Natural killer cell (primary cell): ENCODE data around the gene KCNJ5. TPM values are rescaled to one million over a fixed set of nuclear protein-coding genes. Genes with fewer than 3 reads are reported as not detected.

Experiments
- ATAC-seq, 3 donors: fragments of 150-1000 bp in 2 of 3; fragments of 200-7000 bp in 1 of 3; cut with Tn5 transposase; 1 replicate in 1 of 3; 2 replicates in 2 of 3; pipeline ENCODE4 v1.10.0; 2021; ENCODE audit warnings: mild to moderate bottlenecking in 2 of 3, moderate library complexity in 2 of 3
- DNase-seq, 2 donors: peaks; one replicate each; pipeline versions ENCODE4 v3.0.0 to v3.0.0-alpha.2; 2013 to 2021; ENCODE audit warnings: mixed read lengths in 1 of 2
- H3K27ac ChIP-seq: one replicate; pipeline ENCODE4 v1.5.1; 2013; ENCODE audit warnings: mild to moderate bottlenecking, low read length
- H3K27me3 ChIP-seq: one replicate; pipeline ENCODE4 v1.6.1; 2013; ENCODE audit warnings: low read length; ENCODE audit not compliant: control insufficient read depth, insufficient read depth
- H3K36me3 ChIP-seq: one replicate; pipeline ENCODE4 v1.6.1; 2013; ENCODE audit warnings: low read length; ENCODE audit not compliant: control insufficient read depth, insufficient read depth
- H3K4me1 ChIP-seq: one replicate; pipeline ENCODE4 v1.6.1; 2013; ENCODE audit warnings: low read length; ENCODE audit not compliant: control insufficient read depth, insufficient read depth
- H3K4me3 ChIP-seq: one replicate; pipeline ENCODE4 v1.5.1; 2013; ENCODE audit warnings: low read length
- H3K9me3 ChIP-seq: one replicate; pipeline ENCODE4 v1.6.1; 2013; ENCODE audit warnings: low read length; ENCODE audit not compliant: control insufficient read depth, insufficient read depth
- H3K27ac Mint-ChIP-seq, 2 donors: one replicate each; pipeline ENCODE4 v1.8.0; 2022; ENCODE audit warnings: mild to moderate bottlenecking in 2 of 2, mixed read lengths in 2 of 2, moderate library complexity in 1 of 2
- H3K27me3 Mint-ChIP-seq, 2 donors: one replicate each; pipeline ENCODE4 v1.8.0; 2022; ENCODE audit warnings: low read depth in 2 of 2, mixed read lengths in 2 of 2
- H3K36me3 Mint-ChIP-seq: one replicate; pipeline ENCODE4 v1.8.0; 2022; ENCODE audit warnings: mixed read lengths
- H3K4me1 Mint-ChIP-seq, 2 donors: one replicate each; pipeline ENCODE4 v1.8.0; 2022; ENCODE audit warnings: mixed read lengths in 2 of 2
- H3K4me3 Mint-ChIP-seq: one replicate; pipeline ENCODE4 v1.8.0; 2022; ENCODE audit warnings: mild to moderate bottlenecking, moderate library complexity, mixed read lengths
- H3K9me3 Mint-ChIP-seq, 2 donors: one replicate each; pipeline ENCODE4 v1.8.0; 2022; ENCODE audit warnings: mixed read lengths in 2 of 2
- WGBS: methylation state at CpG from one replicate; pipeline ENCODE4 v1.1.7; 2013; ENCODE audit warnings: missing lambda C conversion rate; ENCODE audit not compliant: insufficient coverage; 5-methylcytosine and 5-hydroxymethylcytosine counted together
- intact Hi-C: fragments of 100-400 bp; cut with micrococcal nuclease; formaldehyde crosslinking; loops from one replicate; pipeline ENCODE4 v1.14.2; 2022
- total RNA-seq, 4 donors: library from RNA; stranded (reverse); fragments of 120-200 nt in 1 of 4; gene quantifications; one replicate each; pipeline versions ENCODE4 v1.2.3 to v1.2.4, GENCODE V29; 2013 to 2022
- TF ChIP-seq, protein P1 (sequence below): fragments of 200-600 bp; IDR thresholded peaks from one replicate; pipeline ENCODE4 v1.8.0; 2022; ENCODE audit warnings: antibody characterized with exemption

KCNJ5 gene
- total RNA-seq, 3 donors from 2014 or later (not counting 1 experiment from before 2014, with no cell fraction given) = 0.09 to 0.18 (median 0.15) TPM

DNA sequence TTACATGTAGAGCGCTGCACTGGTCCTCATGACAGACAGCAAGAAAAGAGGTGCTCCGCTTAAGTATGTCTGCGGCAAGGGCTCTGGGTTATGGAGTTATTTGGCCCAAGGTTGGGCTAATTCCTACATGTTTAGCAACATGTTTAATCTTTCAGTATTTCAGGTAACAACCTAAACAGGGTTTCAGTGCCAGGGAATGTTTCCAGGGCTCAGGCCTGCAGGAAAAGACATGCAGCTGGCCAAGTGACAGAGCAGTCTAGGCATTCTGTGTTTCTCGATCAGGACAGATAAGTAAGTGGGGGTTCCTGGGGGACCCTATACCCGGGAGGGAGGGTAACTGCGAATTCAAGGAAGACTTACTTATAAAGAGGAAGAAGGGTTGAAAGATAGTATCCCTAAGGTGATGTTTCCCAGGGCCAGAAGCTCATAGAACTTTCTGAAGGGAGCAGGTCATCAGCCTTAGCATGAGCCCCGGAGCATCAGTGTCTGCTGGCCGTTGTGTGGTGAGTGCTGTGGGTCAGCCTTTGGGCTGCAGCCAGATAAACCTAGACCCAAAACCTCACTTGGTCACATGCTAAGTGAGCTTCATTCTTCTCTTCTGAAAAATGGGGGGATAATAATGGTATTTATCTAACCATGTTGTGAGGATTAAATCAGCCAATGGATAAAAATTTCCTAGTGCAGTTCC is 18.4 kb downstream of the KCNJ5 start:
- no peaks in the 10 kb centered on the region for H3K36me3 Mint-ChIP-seq
- peaks cover 25% of the 10 kb centered on the region for H3K4me1 ChIP-seq
- H3K9me3 ChIP-seq = no peaks in the 10 kb centered on the region
- no peaks in the 10 kb centered on the region for H3K9me3 Mint-ChIP-seq
- H3K36me3 ChIP-seq = no peaks in the 10 kb centered on the region
- WGBS = 62% methylated on average over 8 of the region's 8 CpGs
- H3K27ac Mint-ChIP-seq = no peak overlapping the region
- ATAC-seq (no peak), DNase-seq (no peak)
- no peak overlapping the region for H3K4me3 Mint-ChIP-seq
- intact Hi-C loops = no loop called here
- H3K4me1 Mint-ChIP-seq = peaks cover 8 to 15% of the 10 kb centered on the region in 2 donors
- no peak overlapping the region for H3K4me3 ChIP-seq
- no peak overlapping the region for H3K27ac ChIP-seq
- H3K27me3 ChIP-seq = peaks cover 31% of the 10 kb centered on the region
- TF ChIP-seq, protein P1, sequence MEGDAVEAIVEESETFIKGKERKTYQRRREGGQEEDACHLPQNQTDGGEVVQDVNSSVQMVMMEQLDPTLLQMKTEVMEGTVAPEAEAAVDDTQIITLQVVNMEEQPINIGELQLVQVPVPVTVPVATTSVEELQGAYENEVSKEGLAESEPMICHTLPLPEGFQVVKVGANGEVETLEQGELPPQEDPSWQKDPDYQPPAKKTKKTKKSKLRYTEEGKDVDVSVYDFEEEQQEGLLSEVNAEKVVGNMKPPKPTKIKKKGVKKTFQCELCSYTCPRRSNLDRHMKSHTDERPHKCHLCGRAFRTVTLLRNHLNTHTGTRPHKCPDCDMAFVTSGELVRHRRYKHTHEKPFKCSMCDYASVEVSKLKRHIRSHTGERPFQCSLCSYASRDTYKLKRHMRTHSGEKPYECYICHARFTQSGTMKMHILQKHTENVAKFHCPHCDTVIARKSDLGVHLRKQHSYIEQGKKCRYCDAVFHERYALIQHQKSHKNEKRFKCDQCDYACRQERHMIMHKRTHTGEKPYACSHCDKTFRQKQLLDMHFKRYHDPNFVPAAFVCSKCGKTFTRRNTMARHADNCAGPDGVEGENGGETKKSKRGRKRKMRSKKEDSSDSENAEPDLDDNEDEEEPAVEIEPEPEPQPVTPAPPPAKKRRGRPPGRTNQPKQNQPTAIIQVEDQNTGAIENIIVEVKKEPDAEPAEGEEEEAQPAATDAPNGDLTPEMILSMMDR = no peak
- H3K27me3 Mint-ChIP-seq = peaks cover 48 to 63% of the 10 kb centered on the region in 2 donors

DNA sequence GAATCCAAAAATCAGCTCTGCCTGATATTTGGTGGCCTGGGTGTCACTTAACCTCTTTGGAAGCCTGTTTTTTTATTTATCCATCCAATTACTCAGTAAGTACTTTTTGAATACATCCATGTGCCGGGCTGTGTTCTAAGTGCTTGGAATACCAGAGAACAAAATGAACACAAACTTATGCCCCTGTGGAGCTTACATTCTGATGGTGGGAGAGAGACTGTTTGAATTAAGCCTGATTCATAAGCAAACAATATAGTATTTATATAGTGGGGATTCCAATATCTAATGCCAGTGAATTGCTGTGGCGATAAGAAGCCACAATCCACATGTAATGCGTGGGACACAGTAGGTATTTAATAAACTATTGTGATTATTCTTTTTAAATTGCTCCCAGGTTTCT is 19.4 kb downstream of the KCNJ5 start:
- intact Hi-C loops = no loop called here
- H3K27ac Mint-ChIP-seq = no peak overlapping the region
- Histone ChIP-seq H3K4me1 (peaks cover 16% of the 10 kb centered on the region), H3K9me3 (no peaks in the 10 kb centered on the region), H3K36me3 (no peaks in the 10 kb centered on the region), H3K27me3 (peaks cover 26% of the 10 kb centered on the region), H3K27ac (no peak overlapping the region), H3K4me3 (no peak overlapping the region)
- H3K4me3 Mint-ChIP-seq = no peak overlapping the region
- ATAC-seq (no peak), DNase-seq (no peak)
- H3K36me3 Mint-ChIP-seq = no peaks in the 10 kb centered on the region
- H3K27me3 Mint-ChIP-seq = peaks cover 53 to 66% of the 10 kb centered on the region in 2 donors
- 92% methylated on average over 1 of the region's 3 CpGs for WGBS
- peaks cover 0 to under 1% of the 10 kb centered on the region in 2 donors for H3K9me3 Mint-ChIP-seq
- TF ChIP-seq, protein P1 = no peak
- H3K4me1 Mint-ChIP-seq = peaks cover 8 to 9% of the 10 kb centered on the region in 2 donors

DNA sequence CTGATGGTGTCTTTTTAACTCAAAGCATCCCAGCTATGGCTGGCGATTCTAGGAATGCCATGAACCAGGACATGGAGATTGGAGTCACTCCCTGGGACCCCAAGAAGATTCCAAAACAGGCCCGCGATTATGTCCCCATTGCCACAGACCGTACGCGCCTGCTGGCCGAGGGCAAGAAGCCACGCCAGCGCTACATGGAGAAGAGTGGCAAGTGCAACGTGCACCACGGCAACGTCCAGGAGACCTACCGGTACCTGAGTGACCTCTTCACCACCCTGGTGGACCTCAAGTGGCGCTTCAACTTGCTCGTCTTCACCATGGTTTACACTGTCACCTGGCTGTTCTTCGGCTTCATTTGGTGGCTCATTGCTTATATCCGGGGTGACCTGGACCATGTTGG is 20.1 kb downstream of the KCNJ5 start:
- ATAC-seq (no peak), DNase-seq (no peak)
- no peaks in the 10 kb centered on the region for H3K36me3 Mint-ChIP-seq
- H3K9me3 ChIP-seq = no peaks in the 10 kb centered on the region
- H3K27ac Mint-ChIP-seq = no peak overlapping the region
- H3K27me3 ChIP-seq = peaks cover 23% of the 10 kb centered on the region
- H3K4me1 ChIP-seq = peaks cover 9% of the 10 kb centered on the region
- H3K27ac ChIP-seq = no peak overlapping the region
- peaks cover 56 to 69% of the 10 kb centered on the region in 2 donors for H3K27me3 Mint-ChIP-seq
- H3K36me3 ChIP-seq = no peaks in the 10 kb centered on the region
- intact Hi-C loops = no loop called here
- peaks cover 2% of the 10 kb centered on the region in 2 donors for H3K4me1 Mint-ChIP-seq
- TF ChIP-seq, protein P1 = no peak
- WGBS = 95% methylated on average over 17 of the region's 17 CpGs
- H3K4me3 ChIP-seq = no peak overlapping the region
- no peak overlapping the region for H3K4me3 Mint-ChIP-seq
- H3K9me3 Mint-ChIP-seq = peaks cover 0 to 4% of the 10 kb centered on the region in 2 donors

DNA sequence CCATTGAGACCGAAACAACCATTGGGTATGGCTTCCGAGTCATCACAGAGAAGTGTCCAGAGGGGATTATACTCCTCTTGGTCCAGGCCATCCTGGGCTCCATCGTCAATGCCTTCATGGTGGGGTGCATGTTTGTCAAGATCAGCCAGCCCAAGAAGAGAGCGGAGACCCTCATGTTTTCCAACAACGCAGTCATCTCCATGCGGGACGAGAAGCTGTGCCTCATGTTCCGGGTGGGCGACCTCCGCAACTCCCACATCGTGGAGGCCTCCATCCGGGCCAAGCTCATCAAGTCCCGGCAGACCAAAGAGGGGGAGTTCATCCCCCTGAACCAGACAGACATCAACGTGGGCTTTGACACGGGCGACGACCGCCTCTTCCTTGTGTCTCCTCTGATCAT is 20.5 kb downstream of the KCNJ5 start:
- no peaks in the 10 kb centered on the region for H3K36me3 Mint-ChIP-seq
- H3K27ac Mint-ChIP-seq = no peak overlapping the region
- Histone ChIP-seq H3K9me3 (no peaks in the 10 kb centered on the region), H3K4me3 (no peak overlapping the region), H3K4me1 (peaks cover 6% of the 10 kb centered on the region), H3K27me3 (peaks cover 18% of the 10 kb centered on the region), H3K36me3 (no peaks in the 10 kb centered on the region), H3K27ac (no peak overlapping the region)
- H3K4me1 Mint-ChIP-seq = no peaks in the 10 kb centered on the region
- 94% methylated on average over 18 of the region's 18 CpGs for WGBS
- TF ChIP-seq, protein P1 = no peak
- DNase-seq = no peak
- ATAC-seq = no peak
- intact Hi-C loops = no loop called here
- no peak overlapping the region for H3K4me3 Mint-ChIP-seq
- peaks cover 54 to 67% of the 10 kb centered on the region in 2 donors for H3K27me3 Mint-ChIP-seq
- H3K9me3 Mint-ChIP-seq = peaks cover 0 to 4% of the 10 kb centered on the region in 2 donors
